Smooth muscle cell (in vitro differentiated cells): ENCODE data around the gene CFAP46. TPM values are rescaled to one million over a fixed set of nuclear protein-coding genes. Genes with fewer than 3 reads are reported as not detected.

Experiments
- DNase-seq: peaks from one replicate; lab custom pipeline; 2025; ENCODE audit not compliant: unreplicated experiment; lab: John Stamatoyannopoulos, UW
- H2AFZ ChIP-seq: fragments of 200-600 bp; sonication (generic); 2 replicates; pipeline ENCODE4 v1.6.0; 2016; ENCODE audit warnings: antibody characterized with exemption, low read depth, mild to moderate bottlenecking
- H3F3A ChIP-seq: fragments of 200-600 bp; sonication (generic); 2 replicates; pipeline ENCODE4 v1.6.0; 2017; ENCODE audit warnings: antibody characterized with exemption, low read depth
- H3K27ac ChIP-seq: fragments of 200-600 bp; sonication (generic); 2 replicates; pipeline ENCODE4 v1.5.1; 2016; ENCODE audit warnings: low read depth, mild to moderate bottlenecking
- H3K27me3 ChIP-seq: fragments of 200-600 bp; sonication (generic); 2 replicates; pipeline ENCODE4 v1.6.1; 2016; ENCODE audit warnings: low read depth, mild to moderate bottlenecking
- H3K36me3 ChIP-seq: fragments of 200-600 bp; sonication (generic); 2 replicates; pipeline ENCODE4 v1.5.1; 2016; ENCODE audit warnings: low read depth
- H3K4me1 ChIP-seq: fragments of 200-600 bp; sonication (generic); 2 replicates; pipeline ENCODE4 v1.5.1; 2016; ENCODE audit warnings: low read depth
- H3K4me2 ChIP-seq: fragments of 200-600 bp; sonication (generic); 2 replicates; pipeline ENCODE4 v1.6.0; 2016; ENCODE audit warnings: mild to moderate bottlenecking
- H3K4me3 ChIP-seq: fragments of 200-600 bp; sonication (generic); 2 replicates; pipeline ENCODE4 v1.5.1; 2016; ENCODE audit warnings: mild to moderate bottlenecking
- H3K79me2 ChIP-seq: fragments of 200-600 bp; sonication (generic); 2 replicates; pipeline ENCODE4 v1.6.0; 2016; ENCODE audit warnings: low read depth, mild to moderate bottlenecking
- H3K9ac ChIP-seq: fragments of 200-600 bp; sonication (generic); 2 replicates; pipeline ENCODE4 v1.6.0; 2016; ENCODE audit warnings: low read depth
- H3K9me3 ChIP-seq: fragments of 200-600 bp; sonication (generic); replicated peaks from 2 replicates; pipeline ENCODE4 v1.5.1; 2016; ENCODE audit warnings: low read depth
- H4K20me1 ChIP-seq: fragments of 200-600 bp; sonication (generic); 2 replicates; pipeline ENCODE4 v1.6.0; 2016; ENCODE audit warnings: low read depth
- CTCF ChIP-seq: fragments of 200-600 bp; sonication (generic); IDR thresholded peaks from 2 replicates; pipeline ENCODE4 v1.5.1; 2017; ENCODE audit warnings: borderline replicate concordance, mild to moderate bottlenecking, antibody characterized with exemption; ENCODE audit not compliant: insufficient read depth, poor library complexity, severe bottlenecking
- WGBS: methylation state at CpG from one replicate; pipeline ENCODE4 v1.1.7; 2016; ENCODE audit warnings: low lambda C conversion rate; 5-methylcytosine and 5-hydroxymethylcytosine counted together
- polyA plus RNA-seq: library from polyadenylated mRNA; unstranded; fragments of >200 nt; fragmentation: Nextera tagmentation; extraction: Ambion mirVana; gene quantifications from 2 replicates; pipeline ENCODE4 v1.2.1, GENCODE V29; 2016
- total RNA-seq: library from RNA; depleted of rRNA; stranded (reverse); fragments of >200 nt; gene quantifications from 2 replicates; pipeline ENCODE4 v1.2.3, GENCODE V29; 2014

CFAP46 gene
- total and polyA plus RNA-seq, 2 experiments from 2014 or later = 1.1 to 2.0 TPM

- no peak overlapping the region for H3K4me2 ChIP-seq
- no peaks in the 10 kb centered on the region for H3K36me3 ChIP-seq
- no peak overlapping the region for H3K9ac ChIP-seq
- H3K27me3 ChIP-seq = no peaks in the 10 kb centered on the region
- no peaks in the 10 kb centered on the region for H4K20me1 ChIP-seq
- H2AFZ ChIP-seq = no peak overlapping the region
- no peaks in the 10 kb centered on the region for H3K9me3 ChIP-seq
- H3F3A ChIP-seq = no peaks in the 10 kb centered on the region
- H3K4me1 ChIP-seq = no peaks in the 10 kb centered on the region
- no peak overlapping the region for H3K4me3 ChIP-seq
- WGBS = 97% methylated on average over 14 of the region's 14 CpGs
- no peaks in the 10 kb centered on the region for H3K79me2 ChIP-seq
- no peak for DNase-seq
- H3K27ac ChIP-seq = no peak overlapping the region
- TF ChIP-seq CTCF = no peak
Measured at GRCh38 chr10:132986978-132987377, 44.6 kb upstream of the CFAP46 start.

DNA sequence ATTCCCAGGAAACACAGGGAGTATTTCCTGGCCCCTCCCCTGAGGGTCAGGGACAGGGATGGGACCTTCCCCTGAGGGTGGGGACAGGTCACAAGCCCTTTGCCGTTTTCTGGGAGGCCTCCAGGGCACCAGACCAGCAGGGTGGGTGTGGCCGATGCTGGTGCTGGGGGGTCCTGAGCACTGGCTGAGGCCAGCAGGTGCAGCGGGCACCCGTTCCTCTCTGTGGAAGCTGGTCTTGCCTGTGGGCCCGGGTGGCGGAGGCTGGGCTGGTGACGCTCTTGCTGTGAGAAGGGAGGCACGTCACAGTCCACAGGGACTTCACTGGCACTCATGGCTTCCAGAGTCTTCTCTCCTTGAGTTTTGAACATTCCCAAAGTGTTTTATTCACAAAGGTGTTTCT, 44.2 kb upstream of the CFAP46 start:
- H3K9me3 ChIP-seq = no peaks in the 10 kb centered on the region
- no peak for DNase-seq
- H2AFZ ChIP-seq = no peak overlapping the region
- H4K20me1 ChIP-seq = no peaks in the 10 kb centered on the region
- H3K4me3 ChIP-seq = no peak overlapping the region
- H3K4me1 ChIP-seq = no peaks in the 10 kb centered on the region
- H3K9ac ChIP-seq = no peak overlapping the region
- H3K27me3 ChIP-seq = no peaks in the 10 kb centered on the region
- TF ChIP-seq CTCF = no peak
- no peak overlapping the region for H3K4me2 ChIP-seq
- no peaks in the 10 kb centered on the region for H3K36me3 ChIP-seq
- no peaks in the 10 kb centered on the region for H3K79me2 ChIP-seq
- WGBS = 98% methylated on average over 8 of the region's 8 CpGs
- no peak overlapping the region for H3K27ac ChIP-seq
- no peaks in the 10 kb centered on the region for H3F3A ChIP-seq

DNA sequence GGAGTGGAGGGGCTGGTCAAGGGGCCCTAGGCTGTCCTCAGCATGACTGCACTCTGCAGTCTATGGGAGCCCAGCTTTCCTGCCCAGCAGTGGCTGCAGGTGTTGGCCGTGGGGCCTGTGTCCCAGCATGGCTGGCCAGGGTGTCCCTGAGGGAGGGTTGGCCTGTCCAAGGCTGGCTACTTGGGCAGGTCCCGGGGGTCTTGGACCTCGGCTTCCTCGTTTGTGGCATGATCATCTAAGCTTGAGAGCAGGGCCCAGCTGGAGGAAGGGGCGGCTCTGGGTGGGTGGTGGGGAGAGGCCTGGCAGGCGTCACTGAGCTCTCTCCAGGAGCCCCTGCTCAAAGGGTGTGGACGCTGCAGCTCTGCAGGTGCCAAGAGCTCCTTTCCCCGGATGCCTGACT, 43.7 kb upstream of the CFAP46 start:
- Histone ChIP-seq H3K79me2 (no peaks in the 10 kb centered on the region), H3K4me2 (no peak overlapping the region), H3K36me3 (no peaks in the 10 kb centered on the region), H3K9ac (no peak overlapping the region), H3K4me3 (no peak overlapping the region), H4K20me1 (no peaks in the 10 kb centered on the region), H3K27me3 (no peaks in the 10 kb centered on the region), H3K9me3 (no peaks in the 10 kb centered on the region), H3K27ac (no peak overlapping the region), H3K4me1 (no peaks in the 10 kb centered on the region), H2AFZ (no peak overlapping the region), H3F3A (no peaks in the 10 kb centered on the region)
- WGBS = 95% methylated on average over 8 of the region's 8 CpGs
- DNase-seq = no peak
- TF ChIP-seq CTCF = no peak

DNA sequence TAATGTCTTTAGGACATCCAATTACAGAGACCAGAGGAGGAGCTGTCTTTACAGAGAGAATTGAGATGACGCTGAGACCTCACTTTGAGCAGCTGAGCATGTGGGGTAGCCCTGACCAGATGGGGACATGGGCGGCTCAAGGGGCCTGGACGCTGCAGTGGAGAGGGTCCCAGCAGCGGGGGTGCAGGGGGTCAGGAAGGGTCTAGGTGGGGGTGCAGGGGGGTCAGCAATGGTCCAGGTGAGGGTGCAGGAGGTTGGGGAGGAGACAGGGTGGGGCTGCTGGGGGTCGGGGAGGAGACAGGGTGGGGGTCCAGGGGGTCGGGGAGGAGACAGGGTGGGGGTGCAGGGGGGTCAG, 43.2 kb upstream of the CFAP46 start:
- no peaks in the 10 kb centered on the region for H3K79me2 ChIP-seq
- no peak overlapping the region for H3K4me3 ChIP-seq
- H3K27ac ChIP-seq = no peak overlapping the region
- H3K27me3 ChIP-seq = no peaks in the 10 kb centered on the region
- no peak overlapping the region for H3K4me2 ChIP-seq
- no peak for DNase-seq
- no peak overlapping the region for H2AFZ ChIP-seq
- TF ChIP-seq CTCF = no peak
- 74% methylated on average over 3 of the region's 6 CpGs for WGBS
- no peaks in the 10 kb centered on the region for H3K36me3 ChIP-seq
- H3K4me1 ChIP-seq = no peaks in the 10 kb centered on the region
- H3F3A ChIP-seq = no peaks in the 10 kb centered on the region
- no peak overlapping the region for H3K9ac ChIP-seq
- H3K9me3 ChIP-seq = no peaks in the 10 kb centered on the region
- H4K20me1 ChIP-seq = no peaks in the 10 kb centered on the region
